ENCODE data around the gene GOSR1.
"Not testable (repeated sequence)": the region's sequence is repeated elsewhere in the genome, so short reads cannot be mapped to it uniquely, and the experiment has no call there.

GOSR1 gene

DNA sequence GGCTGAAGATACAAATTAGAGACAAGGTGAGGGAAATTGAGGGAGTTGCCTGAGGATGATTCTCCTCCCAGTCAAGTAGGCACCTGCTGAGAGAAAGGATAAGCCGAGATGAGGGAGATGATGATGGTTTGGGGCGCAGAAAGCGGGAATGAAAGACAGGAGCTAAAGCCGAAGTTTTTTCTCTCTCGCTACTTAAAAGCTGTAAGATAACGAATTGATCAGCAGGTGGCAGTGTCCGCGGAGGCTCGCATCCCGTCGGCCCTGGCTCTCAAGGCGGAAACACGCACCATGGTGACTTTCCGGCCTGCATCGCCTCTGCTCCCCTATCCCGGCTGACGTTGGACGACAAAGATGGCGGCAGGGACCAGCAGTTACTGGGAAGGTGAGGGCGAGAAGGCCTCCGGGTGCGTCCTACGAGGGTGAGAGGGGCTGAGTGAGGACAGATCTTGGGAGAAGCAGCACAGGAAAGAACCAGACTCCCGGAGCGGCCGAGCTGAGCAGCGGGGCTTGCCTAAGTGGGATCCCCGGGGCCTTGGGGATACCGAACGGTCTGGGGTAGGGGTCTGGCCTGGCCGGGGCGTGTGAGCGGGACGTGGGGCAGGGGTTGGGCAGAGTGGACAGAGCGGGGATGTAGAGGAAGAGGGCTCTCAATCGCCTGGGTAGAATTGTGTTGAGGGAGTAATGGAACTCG, at the start of gene GOSR1:
TSS of gene GOSR1 (plus strand) at position 326 of the 691 bp plus-strand sequence. CDS start at position 352, 26 bp downstream.
- DNase-seq: peak; percentile 92

DNA sequence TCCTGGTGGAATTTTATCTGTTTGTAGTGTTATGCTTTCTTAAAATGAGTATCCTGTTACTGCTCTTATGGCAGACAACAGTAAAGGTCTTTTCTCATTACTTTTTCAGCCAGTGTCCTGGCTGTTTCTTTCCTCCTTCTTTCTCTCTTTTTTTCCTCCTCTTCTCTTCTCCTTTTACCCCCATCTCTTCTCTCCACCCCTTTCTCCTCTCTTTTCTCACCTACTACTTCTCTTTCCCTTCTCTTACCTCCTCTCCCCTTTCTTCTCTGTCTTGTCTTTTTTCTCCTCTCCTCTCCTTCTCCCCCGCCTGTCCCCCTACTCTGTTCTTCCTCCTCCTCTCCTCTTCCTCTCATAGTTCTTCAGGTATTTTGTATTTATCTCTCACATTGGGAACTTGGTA, 49.6 kb upstream of the GOSR1 start:
- no peak for DNase-seq

DNA sequence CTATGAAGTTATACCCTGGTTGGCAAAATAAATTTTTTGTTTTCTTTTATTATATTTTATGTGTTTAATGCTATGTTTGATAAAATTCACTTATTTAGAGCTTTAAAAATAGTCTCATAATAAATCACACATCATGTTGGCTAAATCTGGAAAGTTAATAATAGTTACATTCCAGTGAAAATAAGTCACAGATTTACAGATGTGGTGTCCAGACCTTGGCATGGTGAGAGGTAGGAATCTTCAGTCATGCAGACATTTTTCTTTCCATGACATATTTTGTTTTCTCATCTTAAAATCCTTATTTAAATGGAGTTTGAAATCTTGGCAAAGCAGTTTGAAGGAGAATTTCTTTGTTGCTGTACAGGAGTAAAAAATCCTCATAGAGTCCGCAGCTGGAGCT, 48.1 kb upstream of the GOSR1 start:
- DNase-seq: no peak

DNA sequence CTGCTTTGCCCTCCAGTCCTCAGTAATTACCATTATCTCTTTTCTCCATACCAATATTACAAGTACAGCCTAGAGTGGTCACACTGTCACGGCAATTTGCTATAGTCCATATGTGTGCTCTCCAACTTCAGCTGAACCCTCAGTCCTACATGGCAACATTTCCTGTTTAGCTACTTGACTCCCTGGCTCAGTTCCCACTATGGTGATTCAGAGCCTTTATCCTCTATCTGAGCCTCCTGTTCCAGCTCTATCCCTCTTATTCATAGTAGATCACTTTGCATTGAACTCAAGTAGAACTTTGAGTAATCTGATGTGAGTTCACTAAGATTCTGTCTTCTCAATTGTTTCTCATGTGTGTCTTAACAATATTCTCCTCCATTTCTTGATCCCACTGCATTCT, 43.7 kb upstream of the GOSR1 start:
- no peak for DNase-seq

DNA sequence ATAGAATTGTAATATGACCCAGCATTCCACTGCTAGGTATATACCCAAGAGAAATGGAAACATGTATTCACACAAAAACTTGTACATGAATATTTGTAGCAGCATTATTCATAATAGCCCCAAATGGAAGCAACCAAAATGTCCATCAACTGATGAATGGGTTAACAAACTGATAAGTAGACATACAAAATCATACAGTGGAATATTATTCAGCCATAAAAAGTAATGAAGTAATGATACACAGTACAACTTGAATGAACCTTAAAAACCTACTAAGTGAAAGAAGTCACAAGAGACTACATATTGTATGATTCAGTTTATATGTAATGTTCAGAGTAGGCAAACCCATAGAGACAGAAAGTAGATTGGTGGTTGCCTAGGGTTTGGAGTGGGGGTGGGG, 40.5 kb upstream of the GOSR1 start:
- no peak for DNase-seq

DNA sequence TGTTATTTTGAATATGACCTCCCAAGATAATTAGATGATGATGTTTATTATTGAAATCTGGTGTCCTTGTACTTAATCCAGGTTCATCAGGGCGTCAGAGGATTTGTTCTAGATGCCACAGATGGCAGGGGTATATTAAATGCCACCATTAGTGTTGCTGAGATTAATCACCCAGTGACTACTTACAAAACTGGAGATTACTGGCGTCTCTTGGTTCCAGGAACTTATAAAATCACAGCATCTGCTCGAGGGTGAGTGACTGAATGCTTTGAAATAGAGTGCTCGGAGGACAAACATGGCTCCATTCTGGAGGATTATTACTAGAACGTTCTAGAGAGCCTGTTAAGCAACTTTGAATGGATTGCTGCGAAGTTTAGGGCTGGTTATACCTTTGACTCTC, 33.5 kb upstream of the GOSR1 start:
- no peak for DNase-seq

DNA sequence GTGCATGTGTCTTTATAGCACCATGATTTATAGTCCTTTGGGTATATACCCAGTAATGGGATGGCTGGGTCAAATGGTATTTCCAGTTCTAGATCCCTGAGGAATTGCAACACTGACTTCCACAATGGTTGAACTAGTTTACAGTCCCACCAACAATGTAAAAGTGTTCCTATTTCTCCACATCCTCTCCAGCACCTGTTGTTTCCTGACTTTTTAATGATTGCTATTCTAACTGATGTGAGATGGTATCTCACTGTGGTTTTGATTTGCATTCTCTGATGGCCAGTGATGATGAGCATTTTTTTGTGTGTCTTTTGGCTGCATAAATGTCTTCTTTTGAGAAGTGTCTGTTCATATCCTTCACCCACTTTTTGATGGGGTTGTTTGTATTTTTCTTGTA, 30.6 kb upstream of the GOSR1 start:
- not testable (repeated sequence) for DNase-seq

DNA sequence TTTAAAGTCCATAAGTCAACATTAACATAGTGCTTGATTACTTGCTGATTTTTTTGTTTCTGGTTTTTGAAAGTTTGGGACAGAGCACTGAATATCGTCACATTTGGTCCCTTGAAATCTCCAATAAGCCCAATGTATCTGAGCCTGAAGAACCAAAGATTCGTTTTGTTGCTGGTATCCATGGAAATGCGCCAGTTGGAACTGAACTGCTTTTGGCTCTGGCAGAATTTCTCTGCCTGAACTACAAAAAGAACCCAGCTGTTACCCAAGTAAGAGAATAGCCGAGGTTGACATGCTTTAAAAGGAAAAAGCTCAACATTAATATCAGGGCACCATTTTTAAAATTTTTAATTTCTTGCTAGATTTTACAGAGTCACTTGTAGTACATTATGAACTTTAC, 27.7 kb upstream of the GOSR1 start:
- DNase-seq: no peak

DNA sequence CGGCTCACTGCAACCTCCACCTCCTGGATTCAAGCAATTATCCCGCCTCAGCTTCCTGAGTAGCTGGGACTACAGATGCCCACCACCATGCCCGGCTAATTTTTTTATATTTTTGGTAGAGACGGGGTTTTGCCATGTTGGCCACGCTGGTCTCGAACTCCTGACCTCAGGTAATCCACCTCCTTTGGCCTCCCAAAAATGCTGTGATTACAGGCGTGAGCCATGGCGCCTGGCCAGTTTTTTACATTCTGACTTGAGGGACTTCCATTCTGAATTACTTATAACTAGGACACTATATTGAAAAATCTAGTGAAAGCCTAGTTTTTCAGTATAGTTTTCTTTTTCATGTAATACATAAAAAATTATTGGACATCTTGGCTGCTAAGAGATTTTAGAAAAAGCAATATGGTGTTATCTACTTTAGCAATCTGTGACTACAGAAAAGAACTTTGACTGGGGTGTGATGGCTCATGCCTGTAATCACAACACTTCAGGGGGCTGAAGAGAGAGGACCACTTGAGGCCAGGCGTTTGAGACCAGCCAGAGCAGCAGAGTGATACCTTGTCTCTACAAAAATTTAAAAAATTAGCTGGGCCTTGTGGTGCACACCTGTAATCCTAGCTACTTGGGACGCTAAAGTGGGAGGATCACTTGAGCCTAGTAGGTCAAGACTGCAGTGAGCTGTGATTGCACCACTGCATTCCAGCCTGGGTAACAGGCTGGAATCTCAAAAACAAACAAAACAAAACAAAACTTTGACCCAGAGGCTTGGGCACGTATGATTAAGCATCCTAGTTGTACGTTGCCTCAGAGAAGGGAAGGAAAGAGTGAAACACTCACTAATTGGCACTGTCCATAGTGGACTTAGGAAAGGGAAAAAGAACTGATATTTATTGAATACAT, 26.8 kb upstream of the GOSR1 start:
- DNase-seq: no peak

DNA sequence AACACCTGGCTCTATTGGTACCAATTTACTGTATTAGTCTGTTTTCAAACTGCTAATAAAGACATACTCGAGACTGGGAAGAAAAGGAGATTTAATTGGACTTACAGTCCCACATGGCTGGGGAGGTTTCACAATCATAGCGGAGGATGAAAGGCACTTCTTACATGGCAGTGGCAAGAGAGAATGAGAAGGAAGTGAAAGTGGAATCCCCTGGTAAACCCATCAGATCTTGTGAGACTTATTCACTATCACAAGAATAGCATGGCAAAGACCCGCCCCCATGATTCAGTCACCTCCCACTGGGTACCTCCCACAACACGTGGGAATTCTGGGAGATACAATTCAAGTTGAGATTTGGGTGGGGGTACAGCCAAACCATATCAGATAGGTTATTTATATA, 22.6 kb upstream of the GOSR1 start:
- no peak for DNase-seq

DNA sequence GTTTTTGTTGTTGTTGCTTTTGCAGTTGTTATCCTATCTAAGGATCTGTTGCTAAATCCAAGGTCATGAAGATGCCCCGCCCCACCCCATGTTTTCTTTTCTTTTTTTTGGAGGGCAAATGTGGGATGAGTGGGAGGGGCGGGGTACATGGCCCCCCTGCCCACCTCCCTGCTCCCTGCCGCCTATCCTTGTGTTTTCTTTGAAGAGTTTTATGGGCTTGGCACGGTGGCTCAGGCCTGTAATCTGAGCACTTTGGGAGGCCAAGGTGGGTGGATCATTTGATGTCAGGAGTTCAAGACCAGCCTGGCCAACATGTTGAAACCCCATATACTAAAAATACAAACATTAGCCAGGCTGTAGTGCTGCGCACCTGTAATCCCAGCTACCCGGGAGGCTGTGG, 18.8 kb upstream of the GOSR1 start:
- no peak for DNase-seq

DNA sequence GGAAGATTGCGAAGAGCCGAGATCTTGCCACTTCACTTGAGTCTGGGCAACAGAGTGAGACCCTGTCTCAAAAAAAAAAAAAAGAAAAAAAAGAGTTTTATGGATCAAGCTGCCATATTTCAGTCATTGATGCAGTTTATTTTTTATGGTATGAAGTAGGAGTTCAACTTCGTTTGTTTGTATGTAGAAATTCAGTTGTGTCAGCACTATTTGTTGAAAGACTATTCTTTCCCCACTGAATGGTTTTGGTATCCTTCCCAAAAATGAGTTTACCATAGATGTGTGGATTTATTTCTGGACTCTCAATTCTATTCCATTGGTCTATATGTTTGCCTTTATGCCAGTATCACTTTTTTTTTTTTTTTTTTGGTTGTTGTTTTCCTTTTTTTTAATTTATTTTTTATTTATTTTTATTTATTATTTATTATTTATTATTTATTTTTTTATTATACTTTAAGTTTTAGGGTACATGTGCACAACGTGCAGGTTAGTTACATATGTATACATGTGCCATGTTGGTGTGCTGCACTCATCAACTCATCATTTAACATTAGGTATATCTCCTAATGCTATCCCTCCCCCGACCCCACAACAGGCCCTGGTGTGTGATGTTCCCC, 18.3 kb upstream of the GOSR1 start:
- not testable (repeated sequence) for DNase-seq

DNA sequence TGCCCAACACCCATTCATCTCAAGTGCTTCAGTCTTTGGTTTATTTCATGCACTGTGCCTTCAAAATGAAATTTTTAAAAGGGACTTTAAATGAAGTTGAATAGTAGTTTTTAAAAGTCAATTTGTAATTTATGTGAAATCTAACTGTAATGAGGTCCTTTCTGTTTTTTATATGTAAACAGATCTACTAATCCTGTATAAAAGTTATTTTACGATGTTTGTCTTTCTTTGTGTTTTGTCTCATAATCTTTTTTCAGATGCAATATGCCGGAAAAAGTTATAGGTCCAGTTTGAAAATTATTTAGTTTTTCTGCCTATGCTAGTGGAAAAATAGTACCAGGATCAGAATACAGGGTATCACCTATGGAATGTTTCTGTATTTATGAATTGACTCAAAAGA, 8.7 kb upstream of the GOSR1 start:
- no peak for DNase-seq

DNA sequence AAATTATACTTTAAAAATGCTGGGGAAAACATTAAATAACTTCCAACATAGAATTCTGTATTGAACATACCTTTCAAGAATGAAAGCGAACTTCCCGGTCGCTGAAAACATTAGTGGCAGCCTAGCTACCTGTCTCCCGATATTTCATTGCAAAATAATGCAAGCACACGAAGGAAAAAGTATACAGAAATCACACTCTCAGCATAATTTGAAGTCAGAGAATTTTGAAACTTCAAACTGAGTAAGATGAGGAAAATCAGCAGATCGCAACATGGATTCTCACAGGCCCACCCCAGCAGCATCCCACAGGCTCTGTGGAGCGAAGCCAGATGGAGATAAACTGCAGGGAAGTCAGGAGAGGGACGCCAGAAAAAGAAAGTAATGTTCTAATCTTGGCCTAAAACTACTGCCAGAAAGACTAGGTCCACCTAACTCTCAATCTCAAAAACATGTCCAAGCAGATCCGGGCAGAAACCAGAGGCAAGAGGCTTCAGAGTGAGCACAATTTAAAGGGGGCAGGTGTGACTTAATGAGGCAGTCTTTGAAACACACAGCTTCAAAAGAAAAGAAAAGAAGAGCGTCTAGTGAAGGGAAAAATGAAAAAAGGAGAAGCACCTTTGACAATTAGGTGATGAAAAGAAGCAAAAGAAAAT, 4.8 kb upstream of the GOSR1 start:
- no peak for DNase-seq

DNA sequence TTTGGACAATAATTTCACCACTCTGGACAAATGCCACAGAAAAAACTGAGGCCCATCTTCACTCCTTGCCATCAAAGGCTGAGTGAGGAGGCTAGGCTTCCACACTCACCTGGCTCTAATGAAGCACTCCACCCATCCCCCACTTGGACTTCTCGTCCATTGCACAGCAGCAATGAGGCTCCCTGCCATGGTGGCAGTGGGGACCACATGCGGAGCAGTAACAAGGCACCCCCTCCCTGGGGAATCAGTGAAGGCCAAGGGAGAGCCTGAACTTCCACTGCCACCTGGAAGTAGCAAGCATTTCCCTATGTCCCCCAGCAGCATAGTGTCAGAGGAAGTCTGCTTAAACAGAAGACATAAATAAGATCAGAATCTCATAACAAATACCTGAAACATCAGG, 2.0 kb upstream of the GOSR1 start:
- DNase-seq: no peak

DNA sequence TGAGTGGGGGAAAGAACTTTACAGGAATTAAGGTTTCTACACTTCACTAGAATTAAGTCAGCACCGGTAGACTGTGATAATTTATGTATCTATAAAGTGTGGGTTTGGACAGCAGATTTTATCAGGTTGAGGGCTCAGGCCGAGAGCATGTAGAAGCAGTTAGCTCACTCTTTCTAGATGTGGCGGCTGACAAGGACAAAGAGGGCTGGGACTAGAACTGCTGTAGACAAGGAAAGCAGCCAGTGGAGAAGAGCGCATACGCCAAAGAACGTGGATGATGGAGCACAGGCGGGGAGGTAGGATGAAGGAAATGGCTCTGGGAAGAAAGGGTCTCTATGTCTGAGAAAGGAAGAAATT, 504 bp upstream of the GOSR1 start:
- no peak for DNase-seq

DNA sequence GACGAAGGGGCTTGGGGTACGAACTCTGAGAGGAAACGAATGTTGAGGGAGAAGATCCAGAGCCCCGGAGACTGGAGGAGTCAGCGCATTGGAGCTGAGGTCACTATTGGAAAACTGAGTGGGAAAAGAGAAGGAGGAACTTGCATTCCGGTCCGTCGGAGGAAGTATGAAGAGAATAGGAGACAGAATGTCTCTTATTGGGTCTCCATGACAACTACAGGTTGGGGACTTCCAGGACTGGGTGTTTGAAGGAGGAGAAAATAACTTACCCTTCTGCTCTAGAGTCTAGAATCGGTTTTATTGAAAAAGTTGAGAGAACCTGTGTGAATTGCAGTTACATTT, 537 bp downstream of the GOSR1 start:
- peak; percentile 55 for DNase-seq

DNA sequence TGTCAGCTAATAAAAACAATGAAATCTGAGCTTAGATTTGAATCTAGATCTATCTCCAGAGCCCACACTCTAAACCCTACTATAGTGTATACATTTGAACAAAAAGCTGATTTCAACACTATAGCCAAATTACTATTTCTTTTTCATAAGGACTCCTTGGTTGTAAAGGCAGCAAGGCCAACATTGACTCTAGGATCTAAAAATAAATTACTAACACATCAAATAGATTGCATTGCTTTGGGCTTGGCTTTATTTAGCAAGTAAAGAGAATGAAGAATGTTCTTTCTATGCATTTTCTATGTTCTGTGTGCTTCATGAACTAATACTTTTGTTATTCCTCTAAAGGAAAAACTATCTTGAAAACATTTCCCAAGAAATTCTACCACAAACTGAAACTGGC, 5.3 kb downstream of the GOSR1 start:
- no peak for DNase-seq

DNA sequence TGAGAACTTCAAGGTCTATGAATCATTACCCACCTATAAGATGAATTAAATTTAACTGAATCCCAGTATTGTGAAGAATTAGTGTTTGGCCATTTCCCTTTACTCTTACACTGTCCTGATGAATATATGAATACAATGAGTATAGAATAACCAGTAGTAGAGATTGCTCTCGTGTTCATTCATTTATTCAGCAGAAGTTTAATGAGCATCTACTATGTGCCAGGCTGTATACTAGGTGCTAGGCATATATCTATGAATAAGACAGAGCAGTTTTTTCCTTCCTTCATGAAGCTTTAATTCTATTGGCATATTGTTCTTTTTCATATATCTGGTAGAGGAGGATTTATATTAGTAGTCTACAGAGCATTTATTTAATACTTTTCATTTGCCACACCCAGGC, 6.0 kb downstream of the GOSR1 start:
- DNase-seq: no peak

DNA sequence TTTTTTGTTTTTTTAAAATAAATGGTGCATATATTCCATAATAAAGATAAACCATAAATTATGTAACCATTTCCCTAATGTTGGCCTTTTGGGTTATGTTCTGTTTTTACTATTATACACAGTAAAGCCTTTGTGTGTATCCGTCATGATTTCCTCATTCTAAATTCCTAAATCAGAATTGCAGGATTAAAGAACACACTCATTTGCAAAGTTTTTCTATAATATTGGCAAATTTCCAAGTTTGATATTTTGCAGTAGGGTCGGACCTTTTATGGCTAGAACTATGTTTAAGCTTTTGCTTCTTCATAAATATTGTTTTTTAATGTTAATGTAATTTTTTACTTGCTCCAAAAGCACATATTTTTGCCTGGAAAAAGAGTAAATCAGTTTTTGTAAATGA, 16.6 kb downstream of the GOSR1 start:
- no peak for DNase-seq

DNA sequence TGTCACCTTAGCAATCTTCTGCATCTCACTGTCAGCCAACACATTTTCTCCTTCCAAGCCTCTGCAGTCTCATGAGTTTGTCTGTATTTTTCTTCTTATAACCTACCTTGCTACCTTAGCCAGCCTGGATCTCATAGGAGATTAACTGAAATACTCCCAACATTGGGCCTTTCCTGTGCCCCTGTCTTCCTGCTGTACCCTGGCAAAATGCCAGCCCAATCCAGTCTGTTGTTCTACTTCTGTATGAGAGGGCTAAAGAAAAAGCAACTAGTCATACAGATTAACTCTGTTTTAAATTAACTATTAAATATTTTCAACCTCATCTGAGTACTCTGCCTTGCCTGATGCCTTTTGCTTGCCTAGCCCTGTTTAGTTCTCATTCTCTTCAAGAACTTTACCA, 18.4 kb downstream of the GOSR1 start:
- DNase-seq: no peak

DNA sequence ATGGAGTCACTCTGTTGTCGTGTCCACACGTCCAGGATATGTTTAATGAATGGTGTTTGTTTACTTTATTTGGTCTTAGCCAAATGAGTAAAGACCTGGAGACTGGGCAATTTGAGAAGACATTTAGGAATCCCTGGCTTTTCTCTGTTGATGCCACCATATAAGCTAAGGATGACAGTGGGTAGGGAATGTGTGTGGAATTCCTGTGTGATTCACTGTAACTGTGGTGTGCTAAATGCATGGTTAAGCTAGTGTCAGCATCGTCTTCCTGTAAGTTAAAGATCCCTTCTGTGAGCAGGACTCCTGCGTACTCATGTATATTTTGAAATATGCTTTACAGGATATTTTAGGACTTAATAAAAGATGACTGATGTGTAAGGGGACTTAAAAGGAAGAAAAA, 26.4 kb downstream of the GOSR1 start:
- no peak for DNase-seq

DNA sequence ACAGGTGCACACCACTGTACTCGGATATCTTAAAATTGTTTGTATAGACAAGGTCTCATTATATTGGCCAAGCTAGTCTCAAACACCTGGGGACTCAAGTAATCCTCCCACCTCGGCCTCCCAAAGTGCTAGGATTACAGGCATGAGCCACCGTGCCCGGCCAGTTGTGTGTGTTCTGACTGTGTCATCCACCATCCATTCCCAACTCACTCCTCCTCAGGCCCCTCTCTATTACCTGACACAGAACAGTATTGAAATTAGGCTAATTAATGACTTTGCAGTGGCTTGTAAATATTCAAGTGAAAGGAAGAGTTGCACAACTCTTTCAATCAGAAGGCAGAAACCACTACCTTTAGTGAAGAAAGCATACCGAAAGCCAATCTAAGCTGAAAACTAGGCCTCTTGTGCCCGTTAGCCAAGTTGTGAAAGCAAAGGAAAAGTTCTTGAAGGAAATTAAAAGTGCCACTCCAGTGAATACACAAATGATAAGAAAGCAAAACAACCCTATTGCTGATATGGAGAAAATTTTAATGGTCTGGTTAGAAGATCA, 28.7 kb downstream of the GOSR1 start:
- DNase-seq: no peak

Measured in CD4-positive, alpha-beta T cell treated with Interleukin-4 for 4 hours (primary cell).